Lower leg skin (tissue), 3 donors: ENCODE results near the gene SEC24D.

Source experiments
- POLR2A ChIP-seq, 2 donors: fragments of 450-650 bp; IDR thresholded peaks; one replicate each; pipeline ENCODE4 v1.6.1; 2016 to 2017; ENCODE audit warnings: antibody characterized with exemption in 2 of 2, mild to moderate bottlenecking in 1 of 2, moderate library complexity in 1 of 2
- TF ChIP-seq, protein P1 (sequence below), 3 donors: fragments of 450-650 bp; IDR thresholded peaks; one replicate each; pipeline ENCODE4 v1.5.1; 2016; ENCODE audit warnings: antibody characterized with exemption in 3 of 3, mild to moderate bottlenecking in 3 of 3, moderate library complexity in 2 of 3

DNA sequence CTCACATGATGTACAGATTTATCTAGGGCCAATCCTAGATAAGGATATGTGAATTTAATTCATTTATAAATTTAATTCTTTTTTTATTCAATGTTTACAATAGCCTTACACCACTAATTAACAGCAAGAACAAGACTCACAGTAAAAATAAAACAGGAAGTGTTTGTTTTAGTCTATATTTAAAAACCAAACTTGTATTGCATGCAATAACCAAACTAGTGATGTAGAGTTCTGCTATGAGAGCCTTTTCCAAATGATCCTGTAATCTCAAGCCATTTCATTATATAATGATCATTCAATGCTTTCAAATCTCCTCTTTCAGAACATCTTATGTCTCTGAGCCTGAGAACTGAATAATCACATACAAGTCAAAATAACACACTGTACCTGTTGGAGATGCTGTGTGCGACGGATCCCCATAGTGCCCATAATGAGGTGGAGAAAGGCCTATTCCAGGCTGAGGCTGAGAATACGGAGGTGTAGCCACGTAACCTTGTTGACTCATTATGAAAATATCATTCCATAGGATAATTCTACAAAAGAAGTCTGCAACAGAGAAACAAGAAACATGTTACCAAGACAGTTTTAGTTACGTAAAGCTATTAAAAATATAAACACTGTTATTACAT, 2.6 kb downstream of the SEC24D start:
- no peak for TF ChIP-seq POLR2A (IDR thresholded peaks at IDR 0.05)
- TF ChIP-seq, protein P1, sequence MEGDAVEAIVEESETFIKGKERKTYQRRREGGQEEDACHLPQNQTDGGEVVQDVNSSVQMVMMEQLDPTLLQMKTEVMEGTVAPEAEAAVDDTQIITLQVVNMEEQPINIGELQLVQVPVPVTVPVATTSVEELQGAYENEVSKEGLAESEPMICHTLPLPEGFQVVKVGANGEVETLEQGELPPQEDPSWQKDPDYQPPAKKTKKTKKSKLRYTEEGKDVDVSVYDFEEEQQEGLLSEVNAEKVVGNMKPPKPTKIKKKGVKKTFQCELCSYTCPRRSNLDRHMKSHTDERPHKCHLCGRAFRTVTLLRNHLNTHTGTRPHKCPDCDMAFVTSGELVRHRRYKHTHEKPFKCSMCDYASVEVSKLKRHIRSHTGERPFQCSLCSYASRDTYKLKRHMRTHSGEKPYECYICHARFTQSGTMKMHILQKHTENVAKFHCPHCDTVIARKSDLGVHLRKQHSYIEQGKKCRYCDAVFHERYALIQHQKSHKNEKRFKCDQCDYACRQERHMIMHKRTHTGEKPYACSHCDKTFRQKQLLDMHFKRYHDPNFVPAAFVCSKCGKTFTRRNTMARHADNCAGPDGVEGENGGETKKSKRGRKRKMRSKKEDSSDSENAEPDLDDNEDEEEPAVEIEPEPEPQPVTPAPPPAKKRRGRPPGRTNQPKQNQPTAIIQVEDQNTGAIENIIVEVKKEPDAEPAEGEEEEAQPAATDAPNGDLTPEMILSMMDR (IDR thresholded peaks at IDR 0.05), result no peak
